ENCODE measurements around the gene C9orf43.

DNA sequence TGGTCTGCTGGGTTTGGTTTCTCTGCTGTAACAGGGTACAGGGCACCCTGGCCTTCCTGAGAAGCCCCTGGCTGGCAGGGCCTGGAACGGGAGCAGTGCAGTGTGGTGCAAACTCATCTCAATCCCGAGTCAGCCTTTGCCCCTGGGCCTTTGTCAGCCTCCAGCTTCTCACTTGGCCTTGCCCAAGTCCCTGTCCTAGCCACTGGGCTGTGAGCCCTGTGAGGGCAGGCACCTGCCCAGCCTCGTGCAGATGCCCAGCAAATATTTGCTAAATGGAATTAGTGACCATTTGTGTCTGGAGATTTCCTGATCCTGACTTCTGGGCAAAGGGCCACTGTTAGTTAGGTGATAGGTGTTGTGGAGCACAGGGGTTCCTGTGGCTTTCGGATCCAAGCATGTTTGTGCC, 66.0 kb downstream of the C9orf43 start:
- TF ChIP-seq, protein P1, sequence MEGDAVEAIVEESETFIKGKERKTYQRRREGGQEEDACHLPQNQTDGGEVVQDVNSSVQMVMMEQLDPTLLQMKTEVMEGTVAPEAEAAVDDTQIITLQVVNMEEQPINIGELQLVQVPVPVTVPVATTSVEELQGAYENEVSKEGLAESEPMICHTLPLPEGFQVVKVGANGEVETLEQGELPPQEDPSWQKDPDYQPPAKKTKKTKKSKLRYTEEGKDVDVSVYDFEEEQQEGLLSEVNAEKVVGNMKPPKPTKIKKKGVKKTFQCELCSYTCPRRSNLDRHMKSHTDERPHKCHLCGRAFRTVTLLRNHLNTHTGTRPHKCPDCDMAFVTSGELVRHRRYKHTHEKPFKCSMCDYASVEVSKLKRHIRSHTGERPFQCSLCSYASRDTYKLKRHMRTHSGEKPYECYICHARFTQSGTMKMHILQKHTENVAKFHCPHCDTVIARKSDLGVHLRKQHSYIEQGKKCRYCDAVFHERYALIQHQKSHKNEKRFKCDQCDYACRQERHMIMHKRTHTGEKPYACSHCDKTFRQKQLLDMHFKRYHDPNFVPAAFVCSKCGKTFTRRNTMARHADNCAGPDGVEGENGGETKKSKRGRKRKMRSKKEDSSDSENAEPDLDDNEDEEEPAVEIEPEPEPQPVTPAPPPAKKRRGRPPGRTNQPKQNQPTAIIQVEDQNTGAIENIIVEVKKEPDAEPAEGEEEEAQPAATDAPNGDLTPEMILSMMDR (IDR thresholded peaks at IDR 0.05), result no peak
- TF ChIP-seq POLR2AphosphoS5 (IDR thresholded peaks at IDR 0.05) (no peak), POLR2A (IDR thresholded peaks at IDR 0.05) (no peak)
